GM19023 (cell line): Measurements from ENCODE around the gene AKT1.
"Not testable (repeated sequence)": the region's sequence is repeated elsewhere in the genome, so short reads cannot be mapped to it uniquely, and the experiment has no call there.

Experiments used
- ATAC-seq: cut with Tn5 transposase; IDR thresholded peaks from one replicate; pipeline ENCODE4 v1.9.1; 2021; ENCODE audit warnings: mild to moderate bottlenecking, moderate library complexity; ENCODE audit not compliant: unreplicated experiment

AKT1 gene

GRCh38 chr14:104819361-104819781 is 23.8 kb upstream of the AKT1 start:
- no peak for ATAC-seq

DNA sequence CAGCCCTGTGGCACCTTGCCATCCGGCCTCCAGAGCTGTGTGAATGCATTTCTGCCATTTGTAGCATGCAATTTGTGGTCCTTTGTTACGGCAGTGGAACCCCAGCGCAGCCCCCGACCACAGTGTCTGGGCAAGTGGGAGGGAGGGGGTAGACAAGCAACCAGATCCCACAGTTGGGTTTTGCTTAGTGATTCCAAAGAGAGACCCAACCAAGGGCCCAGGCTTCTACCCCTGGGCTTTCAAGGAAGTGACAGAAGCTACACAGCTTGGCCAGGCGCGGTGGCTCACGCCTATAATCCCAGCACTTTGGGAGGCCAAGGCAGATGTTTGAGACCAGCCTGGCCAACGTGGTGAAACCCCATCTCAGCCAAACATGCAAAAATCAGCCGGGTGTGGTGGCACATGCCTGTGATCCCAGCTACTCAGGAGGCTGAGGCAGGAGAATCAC is 23.2 kb upstream of the AKT1 start:
- no peak for ATAC-seq

GRCh38 chr14:104817930-104818713 is 22.6 kb upstream of the AKT1 start:
- no peak for ATAC-seq

DNA sequence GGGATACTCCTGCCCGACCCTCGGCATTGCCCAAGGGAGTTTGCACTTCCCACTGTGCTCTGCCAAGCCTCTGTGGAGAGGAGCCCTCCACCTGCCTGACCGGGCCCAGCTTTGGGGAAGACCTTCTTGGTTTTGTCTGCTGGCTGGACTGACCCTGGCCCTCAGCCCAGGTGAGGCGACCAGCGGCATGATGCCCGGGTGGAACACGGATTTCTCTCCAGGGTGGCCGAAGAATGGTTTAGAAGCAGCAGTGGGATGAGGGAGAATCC is 21.0 kb upstream of the AKT1 start:
- no peak for ATAC-seq

- not testable (repeated sequence) for ATAC-seq
Measured at GRCh38 chr14:104814701-104815100, 19.2 kb upstream of the AKT1 start.

DNA sequence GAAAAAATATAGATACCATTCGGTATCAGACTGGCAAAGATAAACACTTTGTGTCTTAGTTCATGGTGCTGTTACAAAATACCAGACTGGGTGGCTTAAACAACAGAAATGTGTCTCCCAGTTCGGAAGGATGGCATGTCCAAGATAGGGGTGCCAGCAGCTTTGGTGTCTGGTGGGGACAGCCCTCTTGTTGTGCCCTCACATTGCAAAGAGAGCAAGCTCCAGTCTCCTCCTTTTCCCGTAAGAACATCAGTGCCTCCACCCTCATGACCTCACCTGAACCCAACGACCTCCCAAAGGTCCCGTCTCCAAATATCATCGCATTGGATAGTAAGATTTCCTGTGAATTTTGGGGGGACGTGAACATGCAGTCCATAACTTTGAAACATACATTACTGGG is 17.7 kb upstream of the AKT1 start:
- ATAC-seq, result no peak

GRCh38 chr14:104810316-104810715 is 14.8 kb upstream of the AKT1 start:
- ATAC-seq, result no peak

DNA sequence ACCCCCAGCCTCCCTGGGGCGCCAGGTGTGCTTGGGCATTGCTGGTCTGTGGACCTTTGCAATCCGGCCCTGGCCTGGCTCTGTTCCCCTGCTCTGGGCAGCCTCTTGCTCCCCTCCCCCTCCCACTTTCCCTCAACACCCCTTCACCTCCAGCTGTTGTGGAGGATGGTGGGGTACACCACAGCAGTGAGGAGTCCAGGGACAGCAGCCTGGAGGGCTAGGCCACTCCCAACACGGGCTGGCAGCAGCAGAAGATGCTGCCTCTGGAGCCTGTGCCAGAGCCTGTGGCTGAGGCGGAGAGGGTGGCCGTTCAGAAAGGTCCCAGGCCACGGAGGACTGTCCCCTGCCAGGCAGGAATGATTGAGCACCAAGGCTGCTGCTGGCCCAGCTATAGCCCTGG is 12.9 kb upstream of the AKT1 start:
- ATAC-seq, result no peak

DNA sequence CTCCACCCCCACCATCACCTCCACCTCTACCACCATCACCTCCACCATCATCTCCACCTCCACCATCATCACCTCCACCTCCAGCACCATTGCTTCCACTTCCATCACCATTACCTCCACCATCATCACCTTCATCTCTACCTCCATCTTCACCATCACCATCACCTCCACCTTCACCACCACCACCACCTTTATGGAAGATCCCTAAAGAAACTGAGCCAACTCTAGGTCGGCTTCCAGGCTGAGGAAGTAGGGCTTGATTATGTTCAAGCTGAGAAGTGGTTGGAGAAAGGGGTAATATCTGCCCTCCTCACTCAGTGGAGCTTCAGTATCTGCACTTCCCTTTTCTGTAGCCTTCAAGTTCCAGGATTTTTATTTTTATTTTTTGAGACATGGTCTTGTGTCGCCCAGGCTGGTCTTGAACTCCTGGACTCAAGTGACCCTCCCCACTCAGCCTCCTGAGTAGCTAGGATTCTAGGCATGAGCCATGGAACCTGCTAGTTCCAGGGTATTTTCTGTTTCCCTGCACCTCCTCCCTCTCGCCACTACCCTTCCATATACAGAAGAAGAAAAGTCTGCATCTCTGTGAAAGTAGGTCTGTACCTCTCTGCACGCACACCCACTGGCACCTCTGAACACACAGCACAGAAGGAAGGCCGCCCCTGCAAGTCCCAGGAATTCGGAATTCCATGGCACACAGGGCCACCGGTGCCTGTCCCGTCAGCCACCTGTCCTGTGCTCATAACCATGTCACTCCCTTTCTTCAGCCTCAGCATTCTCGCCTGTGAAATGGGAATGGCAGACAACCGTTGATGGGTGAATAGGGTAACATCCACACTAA is 11.3 kb upstream of the AKT1 start:
- ATAC-seq, result no peak

DNA sequence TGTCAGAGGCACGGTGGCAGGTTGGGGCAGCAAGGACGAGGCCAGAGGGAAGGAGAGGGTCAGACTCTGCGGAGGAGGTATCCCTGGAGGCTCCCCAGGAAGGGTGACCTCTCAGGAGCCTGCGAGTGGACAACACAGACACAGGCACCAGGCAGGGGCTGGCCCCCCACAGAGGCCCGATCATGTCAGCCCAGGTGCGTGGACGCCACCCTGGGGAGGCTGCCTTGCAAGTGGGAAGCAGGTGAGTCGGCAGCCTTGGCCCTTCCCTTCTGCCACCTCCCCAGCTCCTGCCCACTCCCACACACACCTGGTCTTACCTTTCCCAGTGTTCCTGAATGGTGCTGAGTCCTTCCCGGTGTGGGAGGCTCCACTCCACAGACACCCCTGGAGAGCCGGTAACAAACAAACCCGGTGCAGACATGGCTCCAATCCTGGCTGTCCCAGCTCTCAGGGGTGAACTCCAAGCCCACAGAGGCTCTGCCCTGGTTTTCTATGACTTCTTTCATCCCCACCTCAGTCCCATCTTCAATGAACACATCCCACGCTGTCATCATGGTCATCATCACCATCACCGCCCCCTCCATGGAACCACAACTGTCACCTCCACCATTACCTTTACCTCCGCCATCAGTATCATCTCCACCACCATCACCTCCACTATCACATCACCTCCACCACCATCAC is 10.5 kb upstream of the AKT1 start:
- ATAC-seq, result no peak

DNA sequence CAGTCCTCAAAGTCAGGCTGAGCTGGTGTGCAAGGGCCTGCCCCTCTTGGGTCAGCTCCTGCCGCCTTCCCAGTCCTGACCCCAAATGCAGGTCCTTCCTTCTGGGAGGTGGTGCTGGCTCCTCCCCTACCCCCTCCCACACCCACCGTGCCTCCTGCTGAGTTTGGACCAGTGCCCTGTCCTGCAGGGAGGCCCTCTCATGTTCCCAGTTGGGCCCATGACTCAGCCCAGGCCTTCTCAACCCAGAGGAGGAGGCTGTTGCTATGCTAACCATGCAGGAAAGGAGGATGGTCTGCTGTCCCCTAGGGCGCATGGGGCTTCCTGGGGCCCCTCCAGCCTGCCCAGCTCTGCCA is 9.8 kb upstream of the AKT1 start:
- ATAC-seq, result no peak

DNA sequence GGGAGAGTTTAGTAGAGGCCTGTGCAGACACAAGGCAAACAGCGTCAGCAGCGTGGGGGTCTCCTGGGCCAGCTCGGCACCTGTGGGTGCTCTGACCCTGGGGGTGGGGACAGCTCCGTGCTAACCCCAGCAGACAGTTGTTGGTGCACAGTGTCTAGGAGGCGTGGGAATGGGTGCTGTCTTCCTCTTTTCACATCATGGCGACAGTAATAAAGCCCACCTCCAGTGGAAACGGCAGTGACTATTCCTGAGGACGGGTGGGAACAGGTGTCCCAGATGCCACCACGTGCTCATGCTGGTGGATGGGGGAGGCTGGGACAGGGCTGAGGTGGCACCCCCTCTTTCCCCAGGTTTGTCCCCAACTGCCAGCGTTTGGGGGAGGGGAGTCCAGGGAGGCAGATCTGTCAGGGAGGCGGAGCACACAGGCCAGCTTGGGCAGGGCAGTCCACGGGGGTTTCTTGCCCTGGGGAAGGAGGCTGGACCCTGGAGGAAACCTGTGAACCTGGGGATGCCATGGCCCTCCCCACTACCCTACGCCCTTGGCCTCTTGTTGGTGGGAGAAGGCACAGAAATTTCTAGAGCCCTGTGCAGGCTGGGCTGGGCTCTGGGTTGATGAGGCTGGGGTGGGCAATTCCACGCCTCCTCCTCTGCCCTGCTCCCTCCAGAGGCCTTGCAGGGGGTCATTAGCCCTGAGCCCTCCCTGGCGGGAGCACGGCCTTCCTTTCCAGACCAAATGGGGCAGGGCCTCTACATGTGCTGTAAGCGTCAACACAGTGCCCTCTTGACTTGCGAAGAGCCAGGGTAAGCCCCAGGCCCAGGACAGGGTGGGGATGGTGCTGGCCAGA is 9.2 kb upstream of the AKT1 start:
- ATAC-seq, result no peak

DNA sequence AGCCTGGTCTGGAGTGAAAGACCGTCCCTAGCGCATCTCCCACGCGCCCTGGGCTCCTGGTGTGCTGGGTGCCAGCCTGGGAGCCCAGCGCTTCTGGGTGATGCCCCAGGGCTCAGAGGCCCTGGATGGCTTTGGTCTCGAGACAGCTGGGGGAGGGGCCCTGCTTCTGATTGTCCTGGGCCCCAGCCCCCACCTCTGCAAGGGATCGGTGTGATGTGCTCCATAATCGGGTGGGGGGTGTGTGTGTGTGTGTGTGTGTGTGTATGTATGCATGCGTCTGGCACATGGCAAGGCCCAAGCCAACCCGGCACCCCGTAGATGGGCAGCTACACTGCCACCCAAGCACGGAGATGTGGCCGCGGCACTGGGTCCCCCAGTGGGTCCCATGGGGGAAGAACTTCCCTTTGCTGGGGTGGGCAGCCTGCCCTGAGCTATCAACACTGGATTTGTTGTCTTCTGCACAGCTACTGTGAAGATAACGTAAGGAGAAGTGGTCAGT is 8.4 kb upstream of the AKT1 start:
- no peak for ATAC-seq

DNA sequence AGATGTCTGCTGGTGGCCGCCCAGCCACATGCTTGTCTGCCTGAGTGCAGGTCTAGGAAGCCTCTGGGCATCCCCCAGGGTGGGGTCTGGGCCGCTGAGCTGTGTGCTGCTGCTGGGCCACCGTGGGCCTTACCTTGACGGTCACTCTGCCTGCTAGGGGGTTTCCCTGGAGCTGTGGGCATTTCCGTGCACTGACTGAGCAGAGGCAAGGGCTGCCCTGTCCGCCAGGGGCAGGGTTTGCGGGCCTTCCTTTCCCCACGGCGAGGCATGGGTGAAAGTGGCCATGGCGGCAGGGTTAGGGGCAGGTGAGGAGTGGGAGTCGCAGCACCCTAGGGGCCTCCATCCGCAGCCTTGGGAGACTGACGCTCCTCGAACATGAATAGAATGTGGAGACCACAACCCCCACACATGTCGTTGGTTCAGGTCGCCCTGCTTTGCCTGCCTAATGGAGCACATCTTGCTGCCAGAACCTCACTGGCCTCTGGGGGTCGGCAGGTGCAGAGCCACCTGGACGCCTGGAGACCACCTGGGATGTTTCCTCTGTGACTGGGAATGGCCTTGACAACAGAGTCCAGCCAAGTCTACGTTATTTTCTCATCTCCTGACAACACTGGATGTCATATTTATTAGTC is 7.8 kb upstream of the AKT1 start:
- no peak for ATAC-seq

DNA sequence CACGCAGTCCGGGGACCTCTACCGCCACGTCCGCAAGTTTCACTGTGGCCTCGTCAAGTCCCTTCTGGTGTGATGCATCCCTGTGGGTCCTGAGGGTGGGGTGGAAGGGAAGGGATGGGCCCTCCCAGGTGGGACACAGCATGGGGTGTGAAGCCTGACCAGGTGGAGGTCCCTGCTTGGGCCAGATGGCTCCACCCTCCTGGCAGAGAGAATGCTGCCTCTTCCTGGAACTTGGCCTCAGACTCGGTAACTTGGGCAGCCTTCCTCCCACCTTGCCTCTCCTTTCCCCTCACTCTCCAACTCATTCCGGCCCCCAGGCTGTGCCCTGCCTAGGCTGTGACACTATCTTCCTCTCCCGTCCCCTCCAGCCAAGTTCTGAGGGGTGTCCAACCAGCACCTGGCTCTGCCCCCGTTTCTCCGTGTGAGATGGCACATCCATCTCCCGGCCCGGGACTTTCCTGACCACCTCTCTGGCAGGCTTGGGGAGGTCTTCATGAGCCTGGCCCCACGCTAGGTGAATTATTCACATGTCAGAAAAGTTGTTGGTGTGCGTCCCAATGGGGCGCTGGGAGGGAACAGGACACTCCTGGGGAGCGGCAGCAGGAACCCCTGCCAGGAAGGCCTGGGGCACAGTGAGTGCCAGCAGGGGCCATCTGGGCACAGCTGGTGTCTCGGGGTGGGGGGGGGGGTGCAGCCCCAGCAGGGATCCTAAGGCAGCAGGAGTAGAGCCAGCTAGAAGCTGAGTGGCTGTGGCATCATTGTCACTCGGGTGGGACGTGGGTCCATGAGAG is 7.0 kb upstream of the AKT1 start:
- ATAC-seq, result no peak

GRCh38 chr14:104801520-104802393 is 6.2 kb upstream of the AKT1 start:
- ATAC-seq, result no peak

- peak; percentile 37 for ATAC-seq
Measured at GRCh38 chr14:104800771-104801519, 5.4 kb upstream of the AKT1 start, which contains the start of gene ZBTB42. ZBTB42 (plus strand) TSS chr14:104801101; CDS start chr14:104801198, 97 bp downstream.
